HG02759 (cell line): ENCODE results near the gene KCNV2.

ENCODE experiments used
- ATAC-seq: cut with Tn5 transposase; IDR thresholded peaks from one replicate; pipeline ENCODE4 v1.9.1; 2021; ENCODE audit warnings: mild to moderate bottlenecking, moderate library complexity; ENCODE audit not compliant: unreplicated experiment

The KCNV2 gene

DNA sequence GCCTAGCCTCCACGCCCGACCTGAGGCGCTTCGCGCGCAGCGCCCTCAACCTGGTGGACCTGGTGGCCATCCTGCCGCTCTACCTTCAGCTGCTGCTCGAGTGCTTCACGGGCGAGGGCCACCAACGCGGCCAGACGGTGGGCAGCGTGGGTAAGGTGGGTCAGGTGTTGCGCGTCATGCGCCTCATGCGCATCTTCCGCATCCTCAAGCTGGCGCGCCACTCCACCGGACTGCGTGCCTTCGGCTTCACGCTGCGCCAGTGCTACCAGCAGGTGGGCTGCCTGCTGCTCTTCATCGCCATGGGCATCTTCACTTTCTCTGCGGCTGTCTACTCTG lies 1.4 kb downstream of the KCNV2 start:
- ATAC-seq: no peak

- ATAC-seq: no peak
Measured at GRCh38 chr9:2720179-2720654, 2.9 kb downstream of the KCNV2 start.

DNA sequence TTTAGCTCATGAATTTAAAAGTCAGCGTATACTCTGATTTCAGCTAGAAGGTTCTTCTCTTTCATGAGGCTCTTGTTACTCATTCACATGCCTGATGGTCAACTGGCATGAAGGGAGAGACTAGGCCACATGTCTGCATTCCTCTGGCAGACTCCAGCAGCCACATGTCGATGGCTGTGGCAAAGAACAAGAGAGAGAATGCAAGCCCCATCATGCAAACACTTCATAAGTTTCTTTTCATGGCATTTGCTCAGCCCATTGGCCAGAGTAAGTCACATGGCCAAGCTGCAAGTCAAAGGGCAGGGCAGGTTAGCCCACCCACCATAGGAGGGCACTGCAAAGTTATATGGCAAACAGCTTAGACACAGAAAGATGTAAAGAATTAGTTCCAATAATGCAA lies 5.4 kb downstream of the KCNV2 start:
- no peak for ATAC-seq

GRCh38 chr9:2723376-2724065 lies 6.2 kb downstream of the KCNV2 start:
- no peak for ATAC-seq

DNA sequence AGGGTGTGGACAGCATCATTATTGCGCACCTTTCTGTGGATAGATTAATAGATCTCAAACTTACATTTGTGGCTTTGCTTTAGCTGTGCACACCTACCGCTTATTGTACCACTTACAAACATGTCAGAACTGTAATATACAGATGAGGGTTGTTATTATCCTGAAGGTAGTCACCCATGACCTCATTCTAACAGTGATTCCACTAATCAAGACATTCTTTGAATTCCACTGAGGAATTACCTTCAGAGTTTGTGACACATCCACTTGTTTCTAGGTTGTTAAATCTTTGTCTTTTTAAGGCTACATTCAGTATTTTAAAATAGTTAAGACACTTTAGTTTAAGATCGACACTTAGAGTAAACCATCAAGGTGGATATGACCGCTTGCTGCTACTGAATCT lies 7.8 kb downstream of the KCNV2 start:
- ATAC-seq: no peak

DNA sequence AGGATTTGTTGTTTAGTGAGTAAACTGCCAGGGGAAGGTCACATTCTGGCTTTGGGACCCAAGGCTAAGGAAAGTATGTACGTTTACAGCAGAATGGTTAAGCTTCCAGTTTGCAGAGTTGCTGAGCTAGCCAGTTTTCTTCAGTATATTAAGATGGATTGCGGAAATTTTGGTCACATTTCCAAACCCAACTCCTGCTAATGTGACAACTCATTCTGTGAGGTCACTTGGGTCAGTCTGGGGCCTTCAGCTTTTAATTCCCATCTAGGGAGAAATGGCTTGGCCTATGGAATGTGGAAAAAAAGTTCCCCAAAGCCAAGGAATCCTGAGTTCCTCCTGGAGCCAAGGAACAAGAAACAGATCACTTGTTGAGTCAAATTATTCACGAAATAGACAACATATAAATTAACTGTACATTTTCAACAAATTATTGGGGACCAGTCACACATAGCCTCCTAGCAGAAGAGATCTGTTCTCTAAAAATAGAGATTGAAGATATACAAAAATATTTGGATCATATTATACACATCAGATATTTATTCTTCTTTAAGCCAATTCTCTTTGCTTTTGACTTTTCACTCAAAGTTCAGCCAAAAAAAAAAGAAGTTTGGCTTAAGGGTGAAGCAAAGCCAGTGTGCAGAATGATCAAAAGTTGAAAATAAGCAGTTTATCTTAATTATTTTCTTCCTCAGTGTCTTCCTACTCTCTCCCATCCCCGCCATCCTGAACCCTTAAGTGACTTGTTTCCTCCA lies 8.8 kb downstream of the KCNV2 start:
- no peak for ATAC-seq

GRCh38 chr9:2726650-2727340 lies 9.5 kb downstream of the KCNV2 start:
- no peak for ATAC-seq

DNA sequence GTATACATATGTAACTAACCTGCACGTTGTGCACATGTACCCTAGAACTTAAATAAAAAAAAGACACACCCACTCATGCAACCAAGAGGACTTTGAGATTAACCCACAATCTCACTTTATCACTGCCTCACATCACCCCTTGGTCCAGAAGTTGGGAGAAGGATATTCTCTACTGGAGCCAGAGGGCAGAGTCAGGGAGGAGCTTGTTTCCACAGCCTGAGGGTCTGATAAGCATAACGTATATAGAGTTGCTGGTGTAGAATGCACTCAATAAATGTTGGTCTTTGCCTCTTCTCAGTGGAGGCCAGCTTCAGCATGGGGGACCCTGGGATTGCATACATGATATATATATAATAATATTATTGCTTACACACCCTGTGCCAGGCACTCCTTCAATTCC lies 10.1 kb downstream of the KCNV2 start:
- ATAC-seq: no peak

DNA sequence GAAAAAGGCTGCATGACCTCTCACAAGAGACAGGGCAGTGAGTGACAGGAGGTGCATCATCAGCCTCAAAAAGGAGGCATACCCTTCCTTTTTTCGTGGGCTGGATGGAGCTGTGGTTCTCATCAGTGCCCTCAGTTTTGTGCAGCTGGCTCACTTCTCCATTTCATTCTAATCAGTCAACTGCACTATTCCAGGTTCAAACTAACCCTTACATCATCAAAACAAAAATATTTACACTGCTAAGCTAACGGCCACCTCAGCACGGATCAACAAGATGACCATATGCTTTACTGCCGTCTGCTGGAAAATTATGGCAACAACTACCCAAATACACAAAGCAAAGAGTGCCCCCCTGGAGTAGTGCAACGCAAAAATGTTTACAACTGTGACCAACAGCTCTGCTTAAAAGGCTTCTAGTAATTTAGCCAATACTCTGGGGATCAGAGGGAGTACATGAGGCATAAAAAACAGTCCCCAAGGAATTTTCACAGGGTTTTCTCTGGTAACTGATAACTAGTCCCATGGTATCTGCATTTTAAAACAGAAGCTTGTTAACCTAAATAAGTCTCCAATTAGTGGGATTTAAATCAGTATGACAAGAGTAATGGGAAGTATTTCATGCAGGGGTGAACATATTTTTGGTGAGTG lies 10.8 kb downstream of the KCNV2 start:
- ATAC-seq: peak; percentile 79

DNA sequence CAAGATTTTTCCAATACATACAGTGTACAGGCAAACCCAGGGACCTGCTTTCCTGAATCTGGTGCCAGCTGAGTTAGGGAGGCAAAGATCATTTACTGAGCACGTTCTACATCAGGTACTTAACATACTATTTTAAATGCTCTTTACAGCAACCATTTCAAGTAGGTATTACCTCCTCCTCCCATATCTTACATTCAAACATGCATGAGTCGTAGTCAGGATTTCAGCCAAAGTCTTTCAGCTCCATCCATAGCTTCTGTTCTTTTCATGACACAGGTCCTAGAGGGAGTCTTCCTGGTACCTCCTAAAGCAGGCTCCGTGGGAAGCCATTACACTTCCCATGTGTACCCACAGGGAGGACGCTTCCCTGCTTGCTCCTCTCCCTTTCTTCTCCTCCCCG lies 11.7 kb downstream of the KCNV2 start:
- ATAC-seq: no peak

DNA sequence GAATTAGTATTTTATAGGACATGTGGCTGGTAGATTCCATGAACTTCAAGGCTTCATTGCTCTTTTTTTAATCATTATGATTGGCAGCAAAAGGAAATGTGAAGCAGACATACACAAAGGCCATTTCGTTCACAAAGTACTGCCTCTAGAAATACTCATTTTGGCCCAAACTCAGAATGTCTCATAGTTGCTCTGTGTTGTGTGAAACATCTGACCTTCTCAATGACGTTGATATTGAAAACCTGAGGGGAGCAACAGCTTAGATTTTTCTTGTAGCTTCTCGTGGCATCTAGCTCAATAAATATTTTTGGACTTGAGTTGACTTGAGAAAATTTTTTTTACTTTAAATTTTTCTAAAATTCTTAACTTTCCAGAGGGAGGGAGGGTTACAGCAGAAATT lies 12.4 kb downstream of the KCNV2 start:
- no peak for ATAC-seq

GRCh38 chr9:2730971-2731370 lies 13.7 kb downstream of the KCNV2 start:
- no peak for ATAC-seq

DNA sequence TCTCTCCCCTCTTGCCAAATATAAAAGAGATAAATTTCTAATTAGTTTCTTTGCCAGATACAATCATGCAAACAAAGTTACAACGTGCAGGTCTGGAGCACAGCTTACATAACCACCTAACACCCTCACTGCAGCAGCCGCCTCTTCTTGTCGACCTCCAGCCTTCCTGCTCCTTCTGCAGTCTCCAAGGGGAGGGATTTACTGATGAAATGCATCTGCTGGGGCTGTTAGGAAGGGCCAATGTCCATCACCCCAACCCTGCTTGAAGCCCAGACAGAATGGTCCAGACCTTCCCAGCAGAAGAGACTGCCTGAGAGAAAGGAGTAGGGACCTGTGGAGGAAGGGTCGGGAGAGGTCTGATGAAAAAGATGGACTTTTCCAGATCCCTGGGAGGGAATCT lies 15.2 kb downstream of the KCNV2 start:
- no peak for ATAC-seq

GRCh38 chr9:2740616-2741015 lies 23.3 kb downstream of the KCNV2 start:
- ATAC-seq: no peak

GRCh38 chr9:2741441-2742158 lies 24.3 kb downstream of the KCNV2 start:
- no peak for ATAC-seq

- no peak for ATAC-seq
Measured at GRCh38 chr9:2742214-2742613, 24.9 kb downstream of the KCNV2 start.

- ATAC-seq: no peak
Measured at GRCh38 chr9:2743937-2744529, 26.7 kb downstream of the KCNV2 start.

DNA sequence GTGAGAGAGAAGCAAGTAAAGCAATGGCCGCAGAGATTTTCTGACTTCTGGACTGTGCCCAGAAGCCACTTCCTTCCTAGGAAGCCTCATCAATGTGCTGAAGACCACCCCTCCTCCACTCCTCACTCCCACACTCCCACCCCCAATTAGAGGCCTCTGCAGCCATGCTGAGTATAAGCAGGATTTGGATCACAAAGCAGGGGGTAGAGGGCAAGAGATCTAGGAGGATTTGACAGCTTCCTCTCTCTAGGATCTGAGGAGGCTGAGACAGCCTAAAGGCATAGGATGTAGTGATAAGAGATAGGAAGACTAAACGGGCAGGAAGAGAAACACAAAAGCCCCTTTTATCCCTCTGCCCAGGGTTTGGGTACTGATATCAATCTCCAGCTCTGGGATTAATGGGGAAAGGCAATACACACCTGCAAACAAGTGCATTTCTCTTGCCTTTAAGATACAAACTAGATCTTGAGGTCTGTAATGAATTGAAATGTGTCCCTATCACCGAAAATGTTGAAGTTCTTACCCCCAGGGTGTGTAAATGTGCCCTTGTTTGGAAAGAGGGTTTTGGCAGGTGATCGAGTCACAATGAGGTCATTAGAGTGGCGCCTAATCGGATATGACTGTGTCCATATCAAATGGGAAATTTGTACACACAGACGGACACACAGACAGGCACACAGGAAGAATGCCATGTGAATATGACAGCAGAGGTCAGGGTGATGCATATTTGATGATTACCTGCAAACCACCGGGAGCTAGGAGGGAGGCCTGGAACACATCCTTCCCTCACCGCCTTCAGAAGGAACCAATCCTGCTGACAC lies 28.5 kb downstream of the KCNV2 start:
- ATAC-seq: no peak

GRCh38 chr9:2749485-2749884 lies 32.2 kb downstream of the KCNV2 start:
- no peak for ATAC-seq

DNA sequence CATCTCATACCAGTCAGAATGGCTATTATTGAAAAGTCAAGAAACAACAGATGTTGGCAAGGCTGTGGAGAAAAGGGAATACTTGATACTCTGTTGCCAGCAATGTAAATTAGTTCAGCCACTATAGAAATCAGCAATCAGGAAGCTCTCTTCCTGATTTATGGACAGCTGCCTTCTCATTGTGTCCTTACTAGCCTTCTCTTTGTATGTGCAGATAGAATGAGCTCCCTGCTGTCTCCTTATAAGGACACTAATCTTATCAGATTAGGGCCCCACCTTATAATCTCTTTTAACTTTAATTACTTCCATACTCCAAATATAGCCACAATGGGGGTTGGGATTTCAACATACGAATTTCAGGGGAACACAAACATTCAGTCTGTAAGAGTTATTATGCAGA lies 38.0 kb downstream of the KCNV2 start:
- no peak for ATAC-seq
